Measurements from ENCODE around the gene BMPR1B. TPM values are rescaled to one million over a fixed set of nuclear protein-coding genes. Genes with fewer than 3 reads are reported as not detected.

The BMPR1B gene
- total and polyA plus RNA-seq, 9 of the 15 experiments (the other 6 are each of a cell fraction or from before 2014, with no cell fraction given), result 0.01 TPM; not detected in 8

- no peaks in the 10 kb centered on the region for H4K20me1 ChIP-seq (replicated peaks; ENCODE audit: control insufficient read depth, insufficient read depth, low read length)
- H3K27me3 ChIP-seq (ENCODE audit: control insufficient read depth in 2 of 2, insufficient read depth in 2 of 2, low read length in 2 of 2), result peaks cover 0 to 15% of the 10 kb centered on the region in 2 experiments; a peak in 2 of 5 replicates
- ATAC-seq (no peak), FAIRE-seq (no peak), DNase-seq (ENCODE audit: extremely low read depth in 1 of 4, low spot score in 3 of 4) (no peak)
- H3K79me2 ChIP-seq (ENCODE audit: control insufficient read depth, insufficient read depth, low read length), result no peaks in the 10 kb centered on the region
- ChIA-PET POLR2A (no interaction called here), CTCF (ENCODE audit: low intra/inter-chr PET ratio) (no interaction called here)
- H3K4me3 ChIP-seq, result no peak overlapping the region
- H3K9ac ChIP-seq (ENCODE audit: insufficient read depth in 1 of 2, low read depth in 2 of 2, low read length in 2 of 2), result no peak overlapping the region
- in situ Hi-C loops (cut with MboI) (no loop called here), intact Hi-C loops (cut with micrococcal nuclease) (no loop called here)
- H2AFZ ChIP-seq (ENCODE audit: low read depth, low read length), result peak overlapping the region; percentile 73
- 18% methylated on average over 5 of the region's 5 CpGs for WGBS (ENCODE audit: insufficient coverage, low coverage, missing lambda C conversion rate)
- peaks cover 0 to 13% of the 10 kb centered on the region in 2 experiments; a peak in 3 of 5 replicates for H3K4me1 ChIP-seq (replicated peaks in 1 of 2; ENCODE audit: control insufficient read depth in 2 of 2, insufficient read depth in 2 of 2, low read length in 2 of 2)
- no peaks in the 10 kb centered on the region for H3K9me1 ChIP-seq (ENCODE audit: control insufficient read depth, insufficient read depth, low read length)
- H3K27ac ChIP-seq (ENCODE audit: extremely low read depth, low read depth, low read length), result no peak overlapping the region
- no peaks in the 10 kb centered on the region for H3K9me3 ChIP-seq (replicated peaks; ENCODE audit: control insufficient read depth, insufficient read depth, low read depth, low read length)
- TF ChIP-seq CBFA2T3 (IDR thresholded peaks at IDR 0.05) (no peak), FOXK1 (CRISPR knock-in tag; IDR thresholded peaks at IDR 0.05; ENCODE audit: borderline replicate concordance) (no peak), ZNF134 (CRISPR knock-in tag; conservative IDR thresholded peaks at IDR 0.05) (no peak), ZNF175 (CRISPR knock-in tag; IDR thresholded peaks at IDR 0.05; ENCODE audit: low read depth) (no peak), ZNF124 (CRISPR knock-in tag; IDR thresholded peaks at IDR 0.05) (no peak), BRD4 (IDR thresholded peaks at IDR 0.05) (no peak), RCOR1 (IDR thresholded peaks at IDR 0.05; ENCODE audit: borderline replicate concordance in 1 of 2, low read depth in 2 of 2, low read length in 2 of 2) (no peak), TCF7 (IDR thresholded peaks at IDR 0.05; ENCODE audit: borderline replicate concordance) (no peak), HCFC1 (IDR thresholded peaks at IDR 0.05; ENCODE audit: low read depth, low read length) (no peak)
- TF ChIP-seq, protein P1, sequence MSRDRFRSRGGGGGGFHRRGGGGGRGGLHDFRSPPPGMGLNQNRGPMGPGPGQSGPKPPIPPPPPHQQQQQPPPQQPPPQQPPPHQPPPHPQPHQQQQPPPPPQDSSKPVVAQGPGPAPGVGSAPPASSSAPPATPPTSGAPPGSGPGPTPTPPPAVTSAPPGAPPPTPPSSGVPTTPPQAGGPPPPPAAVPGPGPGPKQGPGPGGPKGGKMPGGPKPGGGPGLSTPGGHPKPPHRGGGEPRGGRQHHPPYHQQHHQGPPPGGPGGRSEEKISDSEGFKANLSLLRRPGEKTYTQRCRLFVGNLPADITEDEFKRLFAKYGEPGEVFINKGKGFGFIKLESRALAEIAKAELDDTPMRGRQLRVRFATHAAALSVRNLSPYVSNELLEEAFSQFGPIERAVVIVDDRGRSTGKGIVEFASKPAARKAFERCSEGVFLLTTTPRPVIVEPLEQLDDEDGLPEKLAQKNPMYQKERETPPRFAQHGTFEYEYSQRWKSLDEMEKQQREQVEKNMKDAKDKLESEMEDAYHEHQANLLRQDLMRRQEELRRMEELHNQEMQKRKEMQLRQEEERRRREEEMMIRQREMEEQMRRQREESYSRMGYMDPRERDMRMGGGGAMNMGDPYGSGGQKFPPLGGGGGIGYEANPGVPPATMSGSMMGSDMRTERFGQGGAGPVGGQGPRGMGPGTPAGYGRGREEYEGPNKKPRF (IDR thresholded peaks at IDR 0.05; ENCODE audit: low read depth, low read length), result no peak
- H3K4me2 ChIP-seq (ENCODE audit: insufficient read depth, low read length), result no peak overlapping the region
- no peaks in the 10 kb centered on the region for H3K36me3 ChIP-seq (ENCODE audit: control insufficient read depth, insufficient read depth, low read length)
- BruUV-seq (replicated peaks), result no TSS peak
These were observed 431.1 kb downstream of the BMPR1B start for GRCh38 chr4:95188701-95189370.
